GM18499 (cell line): Measurements from ENCODE around the gene VARS1.

Experiments used
- ATAC-seq: cut with Tn5 transposase; IDR thresholded peaks from one replicate; pipeline ENCODE4 v1.9.1; 2021; ENCODE audit warnings: moderate number of reproducible peaks; ENCODE audit not compliant: insufficient read depth, unreplicated experiment

Gene VARS1

GRCh38 chr6:31749301-31750036 lies 46.1 kb downstream of the VARS1 start:
- no peak for ATAC-seq
